ENCODE results near the gene MTAP. TPM values are rescaled to one million over a fixed set of nuclear protein-coding genes. Genes with fewer than 3 reads are reported as not detected.

The MTAP gene
- total RNA-seq, 4 donors from 2014 or later, result 20.4 to 50.2 (median 30.4) TPM

GRCh38 chr9:21933281-21933680 is 130.8 kb downstream of the MTAP start:
- DNase-seq (ENCODE audit: low spot score in 2 of 2), result no peak
- no peaks in the 10 kb centered on the region for H3K4me1 ChIP-seq
- peaks cover 0 to 38% (median 0%) of the 10 kb centered on the region in 3 donors for H3K36me3 ChIP-seq
- TF ChIP-seq POLR2A (IDR thresholded peaks at IDR 0.05), result no peak
- no peak overlapping the region for H3K27ac ChIP-seq
- no peaks in the 10 kb centered on the region for H3K27me3 ChIP-seq
- no peaks in the 10 kb centered on the region for H3K9me3 ChIP-seq
- no peak overlapping the region for H3K4me3 ChIP-seq

- no peak overlapping the region for H3K27ac ChIP-seq
- no peaks in the 10 kb centered on the region for H3K9me3 ChIP-seq
- H3K36me3 ChIP-seq, result peaks cover 0 to 38% (median 0%) of the 10 kb centered on the region in 3 donors
- no peaks in the 10 kb centered on the region for H3K27me3 ChIP-seq
- H3K4me3 ChIP-seq, result no peak overlapping the region
- TF ChIP-seq POLR2A (IDR thresholded peaks at IDR 0.05) (no peak), EP300 (IDR thresholded peaks at IDR 0.05) (no peak), CTCF (IDR thresholded peaks at IDR 0.05) (no peak)
- 95% methylated on average over 2 of the region's 2 CpGs for WGBS, 2 donors
- no peak for DNase-seq (ENCODE audit: low spot score in 2 of 2)
- no peaks in the 10 kb centered on the region for H3K4me1 ChIP-seq
Observed at GRCh38 chr9:21933865-21934264, 131.4 kb downstream of the MTAP start.

GRCh38 chr9:21935631-21936030 is 133.2 kb downstream of the MTAP start:
- Histone ChIP-seq H3K36me3 (peaks cover 0 to 31% (median 0%) of the 10 kb centered on the region in 3 donors), H3K27me3 (no peaks in the 10 kb centered on the region), H3K9me3 (no peaks in the 10 kb centered on the region), H3K4me1 (no peaks in the 10 kb centered on the region), H3K4me3 (no peak overlapping the region), H3K27ac (no peak overlapping the region)
- DNase-seq (ENCODE audit: low spot score in 2 of 2), result no peak
- TF ChIP-seq EP300 (IDR thresholded peaks at IDR 0.05), result no peak
- TF ChIP-seq POLR2A (IDR thresholded peaks at IDR 0.05), result no peak
- TF ChIP-seq CTCF (IDR thresholded peaks at IDR 0.05), result no peak
- WGBS, 2 donors, result 69 to 74% methylated on average over 1 of the region's 1 CpG

GRCh38 chr9:21936161-21936560 is 133.7 kb downstream of the MTAP start:
- no peak overlapping the region for H3K27ac ChIP-seq
- peaks cover 0 to 25% (median 0%) of the 10 kb centered on the region in 3 donors for H3K36me3 ChIP-seq
- 86 to 94% methylated on average over 1 of the region's 1 CpG for WGBS, 2 donors
- no peaks in the 10 kb centered on the region for H3K4me1 ChIP-seq
- no peaks in the 10 kb centered on the region for H3K9me3 ChIP-seq
- no peaks in the 10 kb centered on the region for H3K27me3 ChIP-seq
- no peak overlapping the region for H3K4me3 ChIP-seq
- DNase-seq (ENCODE audit: low spot score in 2 of 2), result no peak
- no peak for TF ChIP-seq EP300 (IDR thresholded peaks at IDR 0.05)

GRCh38 chr9:21941337-21941995 is 139.0 kb downstream of the MTAP start:
- H3K9me3 ChIP-seq, result no peaks in the 10 kb centered on the region
- 95 to 97% methylated on average over 4 of the region's 4 CpGs for WGBS, 2 donors
- DNase-seq (ENCODE audit: low spot score in 2 of 2), result no peak
- H3K27ac ChIP-seq, result no peak overlapping the region
- H3K36me3 ChIP-seq, result no peaks in the 10 kb centered on the region
- no peaks in the 10 kb centered on the region for H3K27me3 ChIP-seq
- no peak for TF ChIP-seq POLR2A (IDR thresholded peaks at IDR 0.05)
- TF ChIP-seq CTCF (IDR thresholded peaks at IDR 0.05), result no peak
- TF ChIP-seq EP300 (IDR thresholded peaks at IDR 0.05), result no peak
- H3K4me3 ChIP-seq, result no peak overlapping the region
- H3K4me1 ChIP-seq, result no peaks in the 10 kb centered on the region

- DNase-seq (ENCODE audit: low spot score in 2 of 2), result no peak
- TF ChIP-seq CTCF (IDR thresholded peaks at IDR 0.05), result no peak
- TF ChIP-seq POLR2A (IDR thresholded peaks at IDR 0.05), result no peak
- TF ChIP-seq EP300 (IDR thresholded peaks at IDR 0.05), result no peak
- H3K27me3 ChIP-seq, result no peaks in the 10 kb centered on the region
- 87 to 89% methylated on average over 4 of the region's 4 CpGs for WGBS, 2 donors
- no peaks in the 10 kb centered on the region for H3K36me3 ChIP-seq
- no peaks in the 10 kb centered on the region for H3K9me3 ChIP-seq
- no peaks in the 10 kb centered on the region for H3K4me1 ChIP-seq
- no peak overlapping the region for H3K27ac ChIP-seq
- H3K4me3 ChIP-seq, result no peak overlapping the region
Observed at GRCh38 chr9:21943464-21943863, 141.0 kb downstream of the MTAP start.
